GM12878 (cell line): ENCODE results near the gene ZNF526. TPM values are rescaled to one million over a fixed set of nuclear protein-coding genes. Genes with fewer than 3 reads are reported as not detected.

Source experiments
- ATAC-seq: fragments of 200-7000 bp; cut with Tn5 transposase; 3 replicates; pipeline ENCODE4 v1.9.1; 2020; ENCODE audit warnings: mild to moderate bottlenecking, moderate library complexity
- BruUV-seq: library from RNA; stranded (reverse); fragments of 400-500 nt; replicated peaks from 2 replicates; lab custom pipeline; 2021; lab: Mats Ljungman, UMichigan
- CTCF ChIA-PET: fragments of 300-600 bp; sonication (Branson Sonifier 250); formaldehyde crosslinking; extraction: SDS; loops from one replicate; lab custom pipeline; 2021; ENCODE audit warnings: inconsistent platforms; lab: Yijun Ruan, JAX
- POLR2A ChIA-PET: fragments of 350-600 bp; formaldehyde crosslinking; extraction: SDS; loops from one replicate; lab custom pipeline; 2021; ENCODE audit warnings: inconsistent platforms; lab: Charles Lee
- RAD21 ChIA-PET: fragments of 300-600 bp; sonication (Branson Sonifier 250); formaldehyde crosslinking; loops from one replicate; lab custom pipeline; 2023; ENCODE audit warnings: antibody characterized with exemption; ENCODE audit not compliant: unreplicated experiment; lab: Charles Lee
- SMC1A ChIA-PET: fragments of 300-600 bp; sonication (Branson Sonifier 250); formaldehyde crosslinking; loops from one replicate; lab custom pipeline; 2023; ENCODE audit not compliant: unreplicated experiment, uncharacterized antibody; lab: Charles Lee
- DNase-seq: peaks from one replicate; pipeline ENCODE4 v3.0.0-alpha.2; 2011; ENCODE audit warnings: low read depth, low spot score
- FAIRE-seq: peaks from 3 replicates; lab custom pipeline; 2011; peaks lifted over from hg19 to GRCh38; lab: Jason Lieb, UNC
- H2AFZ ChIP-seq: 2 replicates; pipeline ENCODE4 v1.6.0; 2011; ENCODE audit warnings: low read depth, low read length, control low read depth; ENCODE audit not compliant: control insufficient read depth
- H3K27ac ChIP-seq: 2 replicates; pipeline ENCODE4 v1.5.1; 2011; ENCODE audit warnings: control low read depth; ENCODE audit not compliant: control insufficient read depth, insufficient read depth
- H3K27me3 ChIP-seq, 2 experiments: replicated peaks in 1 of 2; 2 replicates each; pipeline versions ENCODE4 v1.6.0 to v1.6.1; 2011; ENCODE audit warnings: low read length in 1 of 2; ENCODE audit not compliant: control insufficient read depth in 2 of 2, insufficient read depth in 2 of 2
- H3K36me3 ChIP-seq, 2 experiments: 2 replicates each; pipeline ENCODE4 v1.5.1; 2011; ENCODE audit warnings: low read length in 1 of 2; ENCODE audit not compliant: control insufficient read depth in 2 of 2, insufficient read depth in 2 of 2
- H3K4me1 ChIP-seq: 2 replicates; pipeline ENCODE4 v1.6.1; 2011; ENCODE audit warnings: mild to moderate bottlenecking, low read length, moderate library complexity, mixed read lengths; ENCODE audit not compliant: control insufficient read depth, insufficient read depth
- H3K4me2 ChIP-seq: 2 replicates; pipeline ENCODE4 v1.6.0; 2011; ENCODE audit warnings: control low read depth; ENCODE audit not compliant: control insufficient read depth, insufficient read depth
- H3K4me3 ChIP-seq: fragments of 200-600 bp; sonication (generic); 2 replicates; pipeline ENCODE4 v1.5.1; 2016
- H3K79me2 ChIP-seq: 2 replicates; pipeline ENCODE4 v1.6.0; 2011; ENCODE audit warnings: low read length; ENCODE audit not compliant: control insufficient read depth, insufficient read depth
- H3K9ac ChIP-seq: 2 replicates; pipeline ENCODE4 v1.8.0; 2011; ENCODE audit warnings: low read length, control low read depth, mixed read lengths; ENCODE audit not compliant: control insufficient read depth, insufficient read depth
- H3K9me3 ChIP-seq: replicated peaks from 3 replicates; pipeline ENCODE4 v1.5.1; 2011; ENCODE audit warnings: mild to moderate bottlenecking, low read length; ENCODE audit not compliant: control insufficient read depth, insufficient read depth
- H4K20me1 ChIP-seq: 2 replicates; pipeline ENCODE4 v1.6.0; 2011; ENCODE audit not compliant: control insufficient read depth, insufficient read depth
- ATF7 ChIP-seq: fragments of 450-650 bp; IDR thresholded peaks from 2 replicates; pipeline ENCODE4 v1.6.1; 2016; ENCODE audit warnings: low read depth, mild to moderate bottlenecking
- CREB1 ChIP-seq: IDR thresholded peaks from 2 replicates; pipeline ENCODE4 v1.6.1; 2012; ENCODE audit warnings: low read depth, mild to moderate bottlenecking, inconsistent platforms
- ELK1 ChIP-seq: IDR thresholded peaks from 2 replicates; pipeline ENCODE4 v1.6.1; 2012; ENCODE audit warnings: low read depth, low read length, improper control_type of control experiment
- ESRRA ChIP-seq: IDR thresholded peaks from 2 replicates; pipeline ENCODE4 v1.6.1; 2012; ENCODE audit warnings: mild to moderate bottlenecking, low read length, improper control_type of control experiment
- FOS ChIP-seq: IDR thresholded peaks from 3 replicates; pipeline ENCODE4 v1.6.1; 2011; ENCODE audit warnings: borderline replicate concordance; ENCODE audit not compliant: insufficient read length; ENCODE audit errors: extremely low read depth
- MEF2B ChIP-seq: fragments of 450-650 bp; IDR thresholded peaks from 2 replicates; pipeline ENCODE4 v1.6.1; 2018; ENCODE audit warnings: mild to moderate bottlenecking, moderate library complexity; ENCODE audit not compliant: partially characterized antibody, poor library complexity, severe bottlenecking
- MXI1 ChIP-seq: fragments of 150-350 bp; IDR thresholded peaks from 2 replicates; pipeline ENCODE4 v1.6.1; 2011; ENCODE audit warnings: low read depth, mild to moderate bottlenecking, inconsistent platforms, low read length, improper control_type of control experiment
- MYB ChIP-seq: fragments of 150-350 bp; IDR thresholded peaks from 2 replicates; pipeline ENCODE4 v1.6.1; 2014; ENCODE audit warnings: mild to moderate bottlenecking, low read depth, low read length, borderline replicate concordance
- RAD21 ChIP-seq: IDR thresholded peaks from 2 replicates; pipeline ENCODE4 v1.6.1; 2011; ENCODE audit warnings: mild to moderate bottlenecking, low read depth, low read length, moderate library complexity; ENCODE audit not compliant: insufficient read depth
- RUNX3 ChIP-seq: IDR thresholded peaks from 2 replicates; pipeline ENCODE4 v1.6.1; 2012; ENCODE audit warnings: low read length, inconsistent platforms
- SMAD1 ChIP-seq: fragments of 450-650 bp; IDR thresholded peaks from 2 replicates; pipeline ENCODE4 v1.6.1; 2018; ENCODE audit warnings: mild to moderate bottlenecking, low read depth; ENCODE audit not compliant: partially characterized antibody
- SUPT20H ChIP-seq: IDR thresholded peaks from 2 replicates; pipeline ENCODE4 v1.6.1; 2011; ENCODE audit warnings: low read depth, mild to moderate bottlenecking, low read length, moderate library complexity, borderline replicate concordance; ENCODE audit not compliant: control insufficient read depth
- SUZ12 ChIP-seq: fragments of 200-600 bp; sonication (generic); IDR thresholded peaks from one replicate; pipeline ENCODE4 v1.6.1; 2018; ENCODE audit warnings: antibody characterized with exemption, mild to moderate bottlenecking; ENCODE audit not compliant: unreplicated experiment
- TCF3 ChIP-seq: IDR thresholded peaks from 2 replicates; pipeline ENCODE4 v1.6.1; 2012; ENCODE audit warnings: low read depth, mild to moderate bottlenecking, low read length, borderline replicate concordance; ENCODE audit not compliant: insufficient read depth
- ZNF24 ChIP-seq: fragments of 450-650 bp; IDR thresholded peaks from 2 replicates; pipeline ENCODE4 v1.6.1; 2017; ENCODE audit warnings: antibody characterized with exemption, mild to moderate bottlenecking
- WGBS: methylation state at CpG from one replicate; pipeline ENCODE4 v1.1.6; 2016; ENCODE audit warnings: low lambda C conversion rate; ENCODE audit not compliant: insufficient replicate concordance, insufficient coverage; ENCODE audit errors: missing lambda C conversion rate; 5-methylcytosine and 5-hydroxymethylcytosine counted together
- in situ Hi-C: fragments of 300-500 bp; cut with MboI; formaldehyde crosslinking; loops from 9 replicates; pipeline ENCODE4 v1.14.3; 2018; ENCODE audit warnings: mixed read lengths
- intact Hi-C: fragments of 100-400 bp; cut with micrococcal nuclease; formaldehyde crosslinking; loops from one replicate; pipeline ENCODE4 v1.14.2; 2022; ENCODE audit not compliant: unreplicated experiment
- polyA plus RNA-seq, 11 experiments: library from polyadenylated mRNA; depleted of rRNA in 4 of 11; unstranded in 6 of 11; stranded (reverse) in 5 of 11; fragments of >200 nt; fragmentation: Nextera tagmentation in 4 of 11; fragmentation: Illumina TruSeq in 1 of 11; extraction: Ambion mirVana in 4 of 11; extraction: Trizol in 1 of 11; gene quantifications; 1 replicate in 1 of 11; 2 replicates in 10 of 11; pipeline versions ENCODE4 v1.2.1 to v1.2.3, GENCODE V29; 2011 to 2016; ENCODE audit warnings: inconsistent platforms in 2 of 11, missing spikeins in 2 of 11, low read depth in 1 of 11
- total RNA-seq, 4 experiments: library from RNA; depleted of rRNA in 3 of 4; stranded (reverse); fragments of >200 nt in 3 of 4; fragmentation: Illumina TruSeq in 1 of 4; extraction: Trizol in 1 of 4; gene quantifications; 2 replicates each; pipeline versions ENCODE4 v1.2.1 to v1.2.3, GENCODE V29; 2013 to 2021
- TF ChIP-seq, protein P1 (sequence below): IDR thresholded peaks from 2 replicates; pipeline ENCODE4 v1.6.1; 2011; ENCODE audit warnings: mild to moderate bottlenecking, low read depth, low read length, moderate library complexity; ENCODE audit not compliant: insufficient replicate concordance
- TF ChIP-seq, protein P2 (sequence below): fragments of 150-350 bp; IDR thresholded peaks from 2 replicates; pipeline ENCODE4 v1.6.1; 2016; ENCODE audit warnings: low read depth, low read length
- TF ChIP-seq, protein P3 (sequence below): fragments of 450-650 bp; IDR thresholded peaks from 2 replicates; pipeline ENCODE4 v1.6.1; 2017; ENCODE audit warnings: borderline replicate concordance

Gene ZNF526
- total and polyA plus RNA-seq, 10 of the 15 experiments (the other 5 are each of a cell fraction or from before 2014, with no cell fraction given), result 1.8 to 18.3 (median 5.5) TPM

- FAIRE-seq, result no peak
- H4K20me1 ChIP-seq, result no peaks in the 10 kb centered on the region; the same call in 1 of the 2 replicates
- no peak overlapping the region for H3K4me2 ChIP-seq
- H3K4me3 ChIP-seq, result no peak overlapping the region
- no peak for TF ChIP-seq SUZ12
- TF ChIP-seq RAD21, result no peak
- no peak for TF ChIP-seq MYB
- no peak for TF ChIP-seq MXI1
- no peak for TF ChIP-seq ESRRA
- no peak for TF ChIP-seq MEF2B
- no peak for TF ChIP-seq ATF7
- no peak for TF ChIP-seq SUPT20H
- no peak for TF ChIP-seq SMAD1
- no peak for TF ChIP-seq TCF3
- TF ChIP-seq CREB1, result no peak
- TF ChIP-seq ZNF24, result no peak
- TF ChIP-seq, protein P1, sequence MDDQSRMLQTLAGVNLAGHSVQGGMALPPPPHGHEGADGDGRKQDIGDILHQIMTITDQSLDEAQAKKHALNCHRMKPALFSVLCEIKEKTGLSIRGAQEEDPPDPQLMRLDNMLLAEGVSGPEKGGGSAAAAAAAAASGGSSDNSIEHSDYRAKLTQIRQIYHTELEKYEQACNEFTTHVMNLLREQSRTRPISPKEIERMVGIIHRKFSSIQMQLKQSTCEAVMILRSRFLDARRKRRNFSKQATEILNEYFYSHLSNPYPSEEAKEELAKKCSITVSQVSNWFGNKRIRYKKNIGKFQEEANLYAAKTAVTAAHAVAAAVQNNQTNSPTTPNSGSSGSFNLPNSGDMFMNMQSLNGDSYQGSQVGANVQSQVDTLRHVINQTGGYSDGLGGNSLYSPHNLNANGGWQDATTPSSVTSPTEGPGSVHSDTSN, result no peak
- no peak for TF ChIP-seq FOS
- no peak for TF ChIP-seq RUNX3
- TF ChIP-seq, protein P2, sequence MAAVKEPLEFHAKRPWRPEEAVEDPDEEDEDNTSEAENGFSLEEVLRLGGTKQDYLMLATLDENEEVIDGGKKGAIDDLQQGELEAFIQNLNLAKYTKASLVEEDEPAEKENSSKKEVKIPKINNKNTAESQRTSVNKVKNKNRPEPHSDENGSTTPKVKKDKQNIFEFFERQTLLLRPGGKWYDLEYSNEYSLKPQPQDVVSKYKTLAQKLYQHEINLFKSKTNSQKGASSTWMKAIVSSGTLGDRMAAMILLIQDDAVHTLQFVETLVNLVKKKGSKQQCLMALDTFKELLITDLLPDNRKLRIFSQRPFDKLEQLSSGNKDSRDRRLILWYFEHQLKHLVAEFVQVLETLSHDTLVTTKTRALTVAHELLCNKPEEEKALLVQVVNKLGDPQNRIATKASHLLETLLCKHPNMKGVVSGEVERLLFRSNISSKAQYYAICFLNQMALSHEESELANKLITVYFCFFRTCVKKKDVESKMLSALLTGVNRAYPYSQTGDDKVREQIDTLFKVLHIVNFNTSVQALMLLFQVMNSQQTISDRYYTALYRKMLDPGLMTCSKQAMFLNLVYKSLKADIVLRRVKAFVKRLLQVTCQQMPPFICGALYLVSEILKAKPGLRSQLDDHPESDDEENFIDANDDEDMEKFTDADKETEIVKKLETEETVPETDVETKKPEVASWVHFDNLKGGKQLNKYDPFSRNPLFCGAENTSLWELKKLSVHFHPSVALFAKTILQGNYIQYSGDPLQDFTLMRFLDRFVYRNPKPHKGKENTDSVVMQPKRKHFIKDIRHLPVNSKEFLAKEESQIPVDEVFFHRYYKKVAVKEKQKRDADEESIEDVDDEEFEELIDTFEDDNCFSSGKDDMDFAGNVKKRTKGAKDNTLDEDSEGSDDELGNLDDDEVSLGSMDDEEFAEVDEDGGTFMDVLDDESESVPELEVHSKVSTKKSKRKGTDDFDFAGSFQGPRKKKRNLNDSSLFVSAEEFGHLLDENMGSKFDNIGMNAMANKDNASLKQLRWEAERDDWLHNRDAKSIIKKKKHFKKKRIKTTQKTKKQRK, result no peak
- TF ChIP-seq, protein P3, sequence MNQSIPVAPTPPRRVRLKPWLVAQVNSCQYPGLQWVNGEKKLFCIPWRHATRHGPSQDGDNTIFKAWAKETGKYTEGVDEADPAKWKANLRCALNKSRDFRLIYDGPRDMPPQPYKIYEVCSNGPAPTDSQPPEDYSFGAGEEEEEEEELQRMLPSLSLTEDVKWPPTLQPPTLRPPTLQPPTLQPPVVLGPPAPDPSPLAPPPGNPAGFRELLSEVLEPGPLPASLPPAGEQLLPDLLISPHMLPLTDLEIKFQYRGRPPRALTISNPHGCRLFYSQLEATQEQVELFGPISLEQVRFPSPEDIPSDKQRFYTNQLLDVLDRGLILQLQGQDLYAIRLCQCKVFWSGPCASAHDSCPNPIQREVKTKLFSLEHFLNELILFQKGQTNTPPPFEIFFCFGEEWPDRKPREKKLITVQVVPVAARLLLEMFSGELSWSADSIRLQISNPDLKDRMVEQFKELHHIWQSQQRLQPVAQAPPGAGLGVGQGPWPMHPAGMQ, result no peak
- no peak for TF ChIP-seq ELK1
- H3K79me2 ChIP-seq, result no peaks in the 10 kb centered on the region
- ChIA-PET SMC1A (no interaction called here), CTCF (interaction anchor here (0.7 to 1.8 kb wide), 3 partner anchors 9 to 47 kb away, joined by 3 to 5 read pairs (median 4); partner anchors contain the start of gene GSK3A), POLR2A (interaction anchor here (0.9 kb wide), 1 partner anchor 12 kb away, joined by 3 read pairs; the partner anchor contains the start of gene ZNF526), RAD21 (interaction anchor here (1.4 to 2.3 kb wide), 2 partner anchors 11 to 64 kb away, joined by 3 to 5 read pairs; no protein-coding TSS in a partner anchor)
- peaks cover 30 to 36% of the 10 kb centered on the region in 2 experiments; a peak in 3 of 4 replicates for H3K36me3 ChIP-seq
- ATAC-seq, result no peak
- WGBS, result 96% methylated on average over 10 of the region's 10 CpGs
- no peaks in the 10 kb centered on the region for H3K9me3 ChIP-seq
- in situ Hi-C loops, result no loop called here
- BruUV-seq, result TSS peak; percentile 31
- H2AFZ ChIP-seq, result no peak overlapping the region
- H3K9ac ChIP-seq, result no peak overlapping the region
- H3K4me1 ChIP-seq, result no peaks in the 10 kb centered on the region
- no peak overlapping the region for H3K27ac ChIP-seq
- intact Hi-C loops, result no loop called here
- no peak for DNase-seq
- H3K27me3 ChIP-seq, result no peaks in the 10 kb centered on the region
These were observed 12.3 kb downstream of the ZNF526 start for GRCh38 chr19:42232435-42232834.
